Mesenteric fat pad (tissue), 1 donor: ENCODE data around the gene KBTBD7. TPM values are rescaled to one million over a fixed set of nuclear protein-coding genes. Genes with fewer than 3 reads are reported as not detected.

ENCODE experiments used
- DNase-seq: peaks from one replicate; pipeline ENCODE4 v3.0.0-alpha.2; 2020; ENCODE audit warnings: low spot score
- long read RNA-seq: library from polyadenylated mRNA; unstranded; transcript quantifications from one replicate; pipeline ENCODE4 v2.0.0, GENCODE V29; 2020
- total RNA-seq: library from RNA; stranded (reverse); fragmentation: NEBNext Ultra II Directional; extraction: Animal tissue kit (Norgen Biotek cat#: 25700); gene quantifications from one replicate; pipeline ENCODE4 v1.2.1, GENCODE V29; 2021
- donor health status: DM: yes; HTN: yes; CAD: no.

Gene KBTBD7
- 4.6 TPM for total RNA-seq
- long read RNA-seq, full-length matches to known transcripts: 14 of 14 reads
- long read RNA-seq, partial matches to known transcripts: 0 of 14 reads
- long read RNA-seq, other reads (novel, unspliced or antisense): 0 of 14 reads

GRCh38 chr13:41193919-41194824 is at the start of gene KBTBD7:
Gene KBTBD7, minus strand, starts transcription at chr13:41194569. Its CDS starts 312 bp downstream, at chr13:41194257.
- DNase-seq: peak; percentile 99

GRCh38 chr13:41241626-41242025 is 47.3 kb upstream of the KBTBD7 start:
- DNase-seq: no peak

- no peak for DNase-seq
These were observed 42.0 kb upstream of the KBTBD7 start for GRCh38 chr13:41236369-41236768.

- DNase-seq: no peak
These were observed 38.5 kb upstream of the KBTBD7 start for GRCh38 chr13:41232578-41233480.

GRCh38 chr13:41231786-41232185 is 37.4 kb upstream of the KBTBD7 start:
- DNase-seq: no peak

GRCh38 chr13:41231025-41231677 is 36.8 kb upstream of the KBTBD7 start:
- DNase-seq: no peak

- no peak for DNase-seq
These were observed 35.0 kb upstream of the KBTBD7 start for GRCh38 chr13:41229356-41229755.

- DNase-seq: no peak
These were observed 30.0 kb upstream of the KBTBD7 start for GRCh38 chr13:41224113-41225110.

- no peak for DNase-seq
These were observed 28.0 kb upstream of the KBTBD7 start for GRCh38 chr13:41222259-41222852.

- no peak for DNase-seq
These were observed 26.0 kb upstream of the KBTBD7 start for GRCh38 chr13:41220401-41220800.

- DNase-seq: no peak
These were observed 21.8 kb upstream of the KBTBD7 start for GRCh38 chr13:41216160-41216559.

- DNase-seq: no peak
These were observed 19.6 kb upstream of the KBTBD7 start for GRCh38 chr13:41213919-41214318.

GRCh38 chr13:41213316-41213715 is 18.9 kb upstream of the KBTBD7 start:
- DNase-seq: no peak

- no peak for DNase-seq
These were observed 18.5 kb upstream of the KBTBD7 start for GRCh38 chr13:41212881-41213280.

GRCh38 chr13:41211062-41211461 is 16.7 kb upstream of the KBTBD7 start:
- no peak for DNase-seq

GRCh38 chr13:41206467-41206866 is 12.1 kb upstream of the KBTBD7 start:
- DNase-seq: no peak

GRCh38 chr13:41203810-41204209 is 9.4 kb upstream of the KBTBD7 start:
- DNase-seq: no peak

GRCh38 chr13:41200126-41200525 is 5.8 kb upstream of the KBTBD7 start:
- DNase-seq: no peak

GRCh38 chr13:41199526-41199925 is 5.2 kb upstream of the KBTBD7 start:
- DNase-seq: no peak

- DNase-seq: no peak
These were observed 4.7 kb upstream of the KBTBD7 start for GRCh38 chr13:41199079-41199478.
